Measurements from ENCODE around the gene NNT.
"Not testable (repeated sequence)": the region's sequence is repeated elsewhere in the genome, so short reads cannot be mapped to it uniquely, and the experiment has no call there.

- TF ChIP-seq YY1 (IDR thresholded peaks at IDR 0.05; ENCODE audit: low read depth, low read length); CTCF (IDR thresholded peaks at IDR 0.05; ENCODE audit: control extremely low read depth in 1 of 3, insufficient read depth in 1 of 3, low read depth in 1 of 3, low read length in 3 of 3); ATF3 (IDR thresholded peaks at IDR 0.05; ENCODE audit: insufficient read depth, low read depth, low read length); POLR2AphosphoS5 (IDR thresholded peaks at IDR 0.05; ENCODE audit: low read depth, low read length); POLR2A (IDR thresholded peaks at IDR 0.05; ENCODE audit: control extremely low read depth in 1 of 2, low read depth in 2 of 2, low read length in 2 of 2); CBX8 (IDR thresholded peaks at IDR 0.05; ENCODE audit: borderline replicate concordance, low read depth, low read length); NRF1 (IDR thresholded peaks at IDR 0.05; ENCODE audit: low read depth, low read length); USF2 (IDR thresholded peaks at IDR 0.05; ENCODE audit: low read length); RXRA (IDR thresholded peaks at IDR 0.05; ENCODE audit: insufficient read depth, low read depth, low read length); GABPA (IDR thresholded peaks at IDR 0.05; ENCODE audit: borderline replicate concordance, insufficient read depth, low read length); MAFK (IDR thresholded peaks at IDR 0.05; ENCODE audit: low read depth, low read length); EZH2 (IDR thresholded peaks at IDR 0.05; ENCODE audit: low read depth, low read length, severe bottlenecking): not testable (repeated sequence)
Observed at GRCh38 chr5:43706576-43706975, 103.6 kb downstream of the NNT start.
